Anterior cingulate cortex (tissue), 58 donors: ENCODE measurements around the gene LIN54.
A peak's percentile ranks its signal among the peaks of the same experiment; 100 is the strongest.
"Not testable (repeated sequence)": the region's sequence is repeated elsewhere in the genome, so short reads cannot be mapped to it uniquely, and the experiment has no call there.

ENCODE experiments used
- DNase-seq, 58 donors: peaks; one replicate each; lab custom pipeline; 2025; lab: John Stamatoyannopoulos, UW

Gene LIN54

GRCh38 chr4:82954212-82954611, 56.4 kb downstream of the LIN54 start:
- DNase-seq = no peak

- DNase-seq = no peak
Observed at GRCh38 chr4:82951196-82951595, 59.4 kb downstream of the LIN54 start.

GRCh38 chr4:82948647-82949204, 61.9 kb downstream of the LIN54 start:
- DNase-seq = no peak

- no peak for DNase-seq
Observed at GRCh38 chr4:82947498-82947897, 63.1 kb downstream of the LIN54 start.

- no peak for DNase-seq
Observed at GRCh38 chr4:82939414-82939813, 71.2 kb downstream of the LIN54 start.

GRCh38 chr4:82934441-82934840, 76.2 kb downstream of the LIN54 start:
- no peak for DNase-seq

- peak in 1 of 58 donors; percentile 1 for DNase-seq
Observed at GRCh38 chr4:82930848-82931755, 79.5 kb downstream of the LIN54 start.

- DNase-seq = no peak
Observed at GRCh38 chr4:82921795-82922194, 88.8 kb downstream of the LIN54 start.

- DNase-seq = no peak
Observed at GRCh38 chr4:82919386-82919785, 91.2 kb downstream of the LIN54 start.

GRCh38 chr4:82918091-82918490, 92.5 kb downstream of the LIN54 start:
- DNase-seq = peak in 7 of 58 donors; percentile 1 to 63 (median 20)

GRCh38 chr4:82913968-82914367, 96.7 kb downstream of the LIN54 start:
- not testable (repeated sequence) for DNase-seq

GRCh38 chr4:82913305-82913704, 97.3 kb downstream of the LIN54 start:
- no peak for DNase-seq

- no peak for DNase-seq
Observed at GRCh38 chr4:82909326-82909725, 101.3 kb downstream of the LIN54 start.

- DNase-seq = no peak
Observed at GRCh38 chr4:82906469-82906868, 104.2 kb downstream of the LIN54 start.

GRCh38 chr4:82905205-82905604, 105.4 kb downstream of the LIN54 start:
- DNase-seq = no peak

GRCh38 chr4:82903737-82904136, 106.9 kb downstream of the LIN54 start:
- DNase-seq = no peak

GRCh38 chr4:82901183-82901718, 109.4 kb downstream of the LIN54 start:
- no peak for DNase-seq

- DNase-seq = peak; percentile 92 to 100 (median 98)
Observed at GRCh38 chr4:82900411-82901182, 110.0 kb downstream of the LIN54 start, which contains the start of gene THAP9. Gene THAP9 (plus strand): TSS chr4:82900735. CDS start chr4:82900803, 68 bp downstream.

- peak in 1 of 58 donors; percentile 38 for DNase-seq
Observed at GRCh38 chr4:82900066-82900410, 110.6 kb downstream of the LIN54 start.

- DNase-seq = peak in 1 of 58 donors; percentile 47
Observed at GRCh38 chr4:82899374-82900065, 111.1 kb downstream of the LIN54 start.
